MM.1S (cell line): Measurements from ENCODE around the gene IRF6.

Experiments used
- EZH2 ChIP-seq: fragments of 300-600 bp; sonication (generic); optimal IDR thresholded peaks from 2 replicates; pipeline ENCODE3; 2017; ENCODE audit warnings: low read depth, mild to moderate bottlenecking, antibody characterized with exemption, low read length, mixed read lengths
- TF ChIP-seq, protein P1 (sequence below): fragments of 300-600 bp; sonication (generic); IDR thresholded peaks from 2 replicates; pipeline ENCODE4 v1.5.1; 2016; ENCODE audit warnings: antibody characterized with exemption, low read length, mixed read lengths

DNA sequence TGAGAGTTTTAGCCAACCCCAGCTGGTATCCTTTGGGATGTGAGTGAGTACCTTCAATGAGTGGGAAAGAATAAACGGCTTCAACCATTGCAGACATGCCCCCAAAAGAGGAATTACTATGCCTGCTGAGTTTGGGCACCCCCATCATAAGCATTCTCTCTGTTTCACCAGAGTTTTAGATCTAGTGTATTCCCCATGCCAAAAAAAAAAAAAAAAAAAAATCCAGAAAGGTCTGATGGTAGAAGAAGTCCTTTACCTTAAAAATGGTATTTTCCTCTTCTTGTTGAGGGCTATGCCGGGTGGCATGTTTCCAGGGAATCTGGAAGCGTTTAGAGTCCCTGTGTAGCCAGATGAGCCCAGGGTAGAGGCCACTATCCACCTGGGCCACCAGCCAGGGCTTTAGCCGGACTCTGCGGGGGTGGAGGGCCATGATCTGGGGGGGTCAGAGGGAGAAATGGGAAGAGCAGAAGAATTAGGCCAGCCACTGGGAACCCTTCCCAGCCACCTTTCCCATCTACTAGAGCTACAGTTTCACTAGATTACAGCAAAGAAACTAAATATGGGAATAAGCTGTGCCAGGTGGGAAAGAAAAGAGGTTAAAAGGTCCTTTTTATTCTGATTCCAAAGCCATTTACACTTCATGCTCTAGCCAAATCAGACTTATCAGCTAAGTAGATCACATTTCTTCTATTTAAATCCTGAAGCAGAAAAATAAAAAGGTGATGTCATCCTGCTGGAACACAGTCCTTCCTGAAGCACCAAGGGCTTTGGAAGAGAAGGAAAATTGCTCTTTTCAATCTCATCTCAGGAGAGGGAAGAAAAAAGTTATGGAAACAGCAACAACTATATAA, 4.7 kb downstream of the IRF6 start:
- TF ChIP-seq, protein P1, sequence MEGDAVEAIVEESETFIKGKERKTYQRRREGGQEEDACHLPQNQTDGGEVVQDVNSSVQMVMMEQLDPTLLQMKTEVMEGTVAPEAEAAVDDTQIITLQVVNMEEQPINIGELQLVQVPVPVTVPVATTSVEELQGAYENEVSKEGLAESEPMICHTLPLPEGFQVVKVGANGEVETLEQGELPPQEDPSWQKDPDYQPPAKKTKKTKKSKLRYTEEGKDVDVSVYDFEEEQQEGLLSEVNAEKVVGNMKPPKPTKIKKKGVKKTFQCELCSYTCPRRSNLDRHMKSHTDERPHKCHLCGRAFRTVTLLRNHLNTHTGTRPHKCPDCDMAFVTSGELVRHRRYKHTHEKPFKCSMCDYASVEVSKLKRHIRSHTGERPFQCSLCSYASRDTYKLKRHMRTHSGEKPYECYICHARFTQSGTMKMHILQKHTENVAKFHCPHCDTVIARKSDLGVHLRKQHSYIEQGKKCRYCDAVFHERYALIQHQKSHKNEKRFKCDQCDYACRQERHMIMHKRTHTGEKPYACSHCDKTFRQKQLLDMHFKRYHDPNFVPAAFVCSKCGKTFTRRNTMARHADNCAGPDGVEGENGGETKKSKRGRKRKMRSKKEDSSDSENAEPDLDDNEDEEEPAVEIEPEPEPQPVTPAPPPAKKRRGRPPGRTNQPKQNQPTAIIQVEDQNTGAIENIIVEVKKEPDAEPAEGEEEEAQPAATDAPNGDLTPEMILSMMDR = no peak
- no peak for TF ChIP-seq EZH2
